NT2/D1 (cell line): ENCODE results near the gene RNF180.
"Not testable (repeated sequence)": the region's sequence is repeated elsewhere in the genome, so short reads cannot be mapped to it uniquely, and the experiment has no call there.

Experiments
- SUZ12 ChIP-seq: IDR thresholded peaks from 2 replicates; pipeline ENCODE4 v1.6.1; 2011; ENCODE audit not compliant: insufficient read length, insufficient read depth; ENCODE audit errors: extremely low read depth
- YY1 ChIP-seq: IDR thresholded peaks from 2 replicates; pipeline ENCODE4 v1.6.1; 2011; ENCODE audit not compliant: insufficient read length, insufficient read depth
- ZNF274 ChIP-seq: IDR thresholded peaks from 2 replicates; pipeline ENCODE4 v1.6.1; 2011; ENCODE audit warnings: mild to moderate bottlenecking, low read depth, low read length

DNA sequence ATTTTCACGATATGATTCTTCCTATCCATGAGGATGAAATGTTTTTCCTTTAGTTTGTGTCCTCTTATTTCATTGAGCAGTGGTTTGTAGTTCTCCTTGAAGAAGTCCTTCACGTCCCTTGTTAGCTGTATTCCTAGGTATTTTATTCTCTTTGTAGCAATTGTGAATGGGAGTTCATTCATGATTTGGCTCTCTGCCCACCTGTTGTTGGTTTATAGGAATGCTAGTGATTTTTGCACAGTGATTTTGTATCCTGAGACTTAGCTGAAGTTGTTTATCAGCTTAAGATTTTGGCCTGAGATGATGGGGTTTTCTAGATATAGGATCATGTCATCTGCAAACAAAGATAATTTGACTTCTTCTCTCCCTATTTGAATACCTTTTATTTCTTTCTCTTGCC, 122.9 kb downstream of the RNF180 start:
- not testable (repeated sequence) for TF ChIP-seq ZNF274, YY1, SUZ12
